AG09309 (cell line): ENCODE results near the gene NUCB1.
"Not testable (repeated sequence)": the region's sequence is repeated elsewhere in the genome, so short reads cannot be mapped to it uniquely, and the experiment has no call there.

Experiments used
- DNase-seq: peaks from one replicate; pipeline ENCODE4 v3.0.0-alpha.2; 2010; ENCODE audit warnings: low read depth
- H3K4me3 ChIP-seq: 2 replicates; pipeline ENCODE4 v1.5.1; 2011; ENCODE audit warnings: mild to moderate bottlenecking, low read depth, low read length, moderate library complexity; ENCODE audit not compliant: control insufficient read depth
- CTCF ChIP-seq: IDR thresholded peaks from 2 replicates; pipeline ENCODE4 v1.5.1; 2011; ENCODE audit warnings: mild to moderate bottlenecking, low read depth, low read length, inconsistent platforms; ENCODE audit not compliant: insufficient read depth, control insufficient read depth; ENCODE audit errors: missing control alignments

Gene NUCB1

GRCh38 chr19:48920949-48921348 is 20.8 kb downstream of the NUCB1 start:
- H3K4me3 ChIP-seq, result no peak overlapping the region
- no peak for DNase-seq
- TF ChIP-seq CTCF, result no peak

GRCh38 chr19:48921721-48922500 is 21.8 kb downstream of the NUCB1 start:
- no peak for TF ChIP-seq CTCF
- no peak for DNase-seq
- H3K4me3 ChIP-seq, result no peak overlapping the region

- TF ChIP-seq CTCF, result no peak
- DNase-seq, result no peak
- H3K4me3 ChIP-seq, result no peak overlapping the region
Observed at GRCh38 chr19:48922548-48923490, 22.7 kb downstream of the NUCB1 start.

GRCh38 chr19:48925240-48925843 is 25.2 kb downstream of the NUCB1 start:
- no peak for TF ChIP-seq CTCF
- no peak overlapping the region for H3K4me3 ChIP-seq
- DNase-seq, result peak; percentile 69

DNA sequence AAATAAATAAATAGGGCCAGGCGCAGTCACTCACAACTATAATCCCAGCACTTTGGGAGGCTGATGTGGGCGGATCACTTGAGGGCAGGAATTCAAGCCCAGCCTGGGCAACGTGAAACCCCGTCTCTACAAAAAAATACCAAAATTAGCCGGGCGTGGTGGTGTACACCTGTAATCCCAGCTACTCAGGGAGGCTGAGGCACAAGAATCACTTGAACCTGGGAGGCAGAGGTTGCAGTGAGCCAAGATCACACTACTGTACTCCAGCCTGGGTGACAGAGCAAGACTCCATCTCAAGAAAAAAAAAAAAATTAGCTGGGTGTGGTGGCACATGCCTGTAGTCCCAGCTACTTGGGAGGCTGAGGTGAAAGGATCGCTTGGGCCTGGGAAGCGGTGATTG is 25.8 kb downstream of the NUCB1 start:
- DNase-seq, H3K4me3 ChIP-seq: not testable (repeated sequence)

GRCh38 chr19:48926909-48927308 is 26.8 kb downstream of the NUCB1 start:
- DNase-seq, result peak; percentile 94
- no peak overlapping the region for H3K4me3 ChIP-seq

DNA sequence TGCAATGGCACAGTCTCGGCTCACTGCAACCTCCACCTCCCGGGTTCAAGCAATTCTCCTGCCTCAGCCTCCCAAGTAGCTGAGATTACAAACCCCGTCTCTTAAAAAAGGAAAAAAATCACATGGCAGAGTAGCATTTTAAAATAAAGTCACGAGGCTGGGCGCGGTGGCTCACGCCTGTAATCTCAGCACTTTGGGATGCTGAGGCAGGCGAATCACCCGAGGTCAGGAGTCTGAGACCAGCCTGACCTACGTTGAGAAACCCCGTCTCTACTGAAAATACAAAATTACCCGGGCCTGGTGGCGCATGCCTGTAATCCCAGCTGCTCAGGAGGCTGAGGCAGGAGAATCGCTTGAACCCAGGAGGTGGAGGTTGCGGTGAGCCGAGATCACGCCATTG is 27.6 kb downstream of the NUCB1 start:
- H3K4me3 ChIP-seq, result not testable (repeated sequence)

More at GRCh38 chr19:48926909-48927308, 26.8 kb downstream of the NUCB1 start:
- TF ChIP-seq CTCF, result no peak

More for the DNA sequence above, 27.6 kb downstream of the NUCB1 start:
- not testable (repeated sequence) for DNase-seq
